DND-41 (cell line): ENCODE results near the gene ST6GALNAC5.

ENCODE experiments used
- ATAC-seq: fragments of 200-7000 bp; cut with Tn5 transposase; 3 replicates; pipeline ENCODE4 v1.9.1; 2021; ENCODE audit warnings: low read depth; ENCODE audit not compliant: insufficient read depth
- DNase-seq: peaks from one replicate; pipeline ENCODE4 v3.0.0-alpha.2; 2020
- H2AFZ ChIP-seq: 2 replicates; pipeline ENCODE4 v1.6.0; 2012; ENCODE audit warnings: low read depth, low read length
- H3K27ac ChIP-seq: 2 replicates; pipeline ENCODE4 v1.5.1; 2012; ENCODE audit warnings: low read length, inconsistent platforms
- H3K27me3 ChIP-seq: fragments of 200-600 bp; sonication (generic); 2 replicates; pipeline ENCODE4 v1.6.0; 2012; ENCODE audit warnings: low read length, mild to moderate bottlenecking, inconsistent platforms; ENCODE audit not compliant: insufficient read depth, poor library complexity
- H3K36me3 ChIP-seq: 2 replicates; pipeline ENCODE4 v1.5.1; 2012; ENCODE audit warnings: low read length, inconsistent platforms; ENCODE audit not compliant: insufficient read depth
- H3K4me1 ChIP-seq: 2 replicates; pipeline ENCODE4 v1.5.1; 2012; ENCODE audit warnings: mild to moderate bottlenecking, low read length; ENCODE audit not compliant: insufficient read depth
- H3K4me2 ChIP-seq: 2 replicates; pipeline ENCODE4 v1.6.0; 2012; ENCODE audit warnings: mild to moderate bottlenecking, moderate library complexity, low read length, inconsistent platforms; ENCODE audit not compliant: insufficient read depth
- H3K4me3 ChIP-seq, 2 experiments: fragments of 200-600 bp in 1 of 2; shearing (Covaris generic) in 1 of 2; 2 replicates each; pipeline ENCODE4 v1.5.1; 2012 to 2016; ENCODE audit warnings: inconsistent platforms in 2 of 2, low read length in 2 of 2, mild to moderate bottlenecking in 2 of 2, low read depth in 1 of 2, moderate library complexity in 1 of 2
- H3K79me2 ChIP-seq: 2 replicates; pipeline ENCODE4 v1.6.0; 2012; ENCODE audit warnings: low read length, inconsistent platforms; ENCODE audit not compliant: insufficient read depth
- H3K9ac ChIP-seq: 2 replicates; pipeline ENCODE4 v1.6.0; 2012; ENCODE audit warnings: low read depth, mild to moderate bottlenecking, inconsistent platforms, low read length, moderate library complexity
- H3K9me3 ChIP-seq: 2 replicates; pipeline ENCODE4 v1.5.1; 2012; ENCODE audit warnings: low read length, moderate library complexity, mild to moderate bottlenecking, inconsistent platforms; ENCODE audit not compliant: insufficient read depth, severe bottlenecking
- H4K20me1 ChIP-seq: 2 replicates; pipeline ENCODE4 v1.6.0; 2012; ENCODE audit warnings: low read length; ENCODE audit not compliant: insufficient read depth
- CTCF ChIP-seq: IDR thresholded peaks from 2 replicates; pipeline ENCODE4 v1.5.1; 2012; ENCODE audit warnings: borderline replicate concordance, low read length, moderate library complexity, mild to moderate bottlenecking; ENCODE audit not compliant: poor library complexity, severe bottlenecking; ENCODE audit errors: extremely low read depth
- EZH2 ChIP-seq: IDR thresholded peaks from 3 replicates; pipeline ENCODE4 v1.6.1; 2012; ENCODE audit warnings: borderline replicate concordance, low read depth, mild to moderate bottlenecking, moderate library complexity, low read length, inconsistent platforms; ENCODE audit not compliant: severe bottlenecking

ST6GALNAC5 gene

GRCh38 chr1:77068013-77068412 lies 200.7 kb downstream of the ST6GALNAC5 start:
- TF ChIP-seq CTCF (no peak), EZH2 (no peak)
- Histone ChIP-seq H3K9ac (no peak overlapping the region), H3K9me3 (no peaks in the 10 kb centered on the region), H3K36me3 (no peaks in the 10 kb centered on the region), H3K4me1 (no peaks in the 10 kb centered on the region), H2AFZ (no peak overlapping the region), H3K4me3 (no peak overlapping the region), H3K27me3 (peaks cover 3% of the 10 kb centered on the region), H4K20me1 (no peaks in the 10 kb centered on the region), H3K27ac (no peak overlapping the region), H3K4me2 (no peak overlapping the region), H3K79me2 (no peaks in the 10 kb centered on the region)
- ATAC-seq (no peak), DNase-seq (no peak)

DNA sequence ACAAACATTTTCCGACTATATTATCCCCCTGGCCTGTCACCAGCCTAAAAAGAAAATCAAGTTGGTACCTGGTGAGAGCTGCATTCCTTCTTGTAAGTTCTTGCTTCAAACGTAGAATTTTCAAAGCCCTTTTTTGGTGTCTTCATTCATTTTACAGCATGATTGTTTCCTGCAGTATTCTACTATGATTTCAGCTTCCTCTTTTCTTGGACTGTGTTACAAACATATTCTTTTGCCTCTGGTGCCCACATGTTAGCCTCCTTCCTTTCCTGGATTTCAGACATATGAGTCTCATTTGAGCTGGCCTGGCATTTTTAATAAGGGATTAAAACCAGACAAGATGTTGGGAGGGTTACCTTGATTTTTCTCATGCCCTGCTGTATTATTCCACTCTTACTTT lies 209.5 kb downstream of the ST6GALNAC5 start:
- no peak for TF ChIP-seq EZH2
- no peak for TF ChIP-seq CTCF
- no peak overlapping the region for H3K27ac ChIP-seq

DNA sequence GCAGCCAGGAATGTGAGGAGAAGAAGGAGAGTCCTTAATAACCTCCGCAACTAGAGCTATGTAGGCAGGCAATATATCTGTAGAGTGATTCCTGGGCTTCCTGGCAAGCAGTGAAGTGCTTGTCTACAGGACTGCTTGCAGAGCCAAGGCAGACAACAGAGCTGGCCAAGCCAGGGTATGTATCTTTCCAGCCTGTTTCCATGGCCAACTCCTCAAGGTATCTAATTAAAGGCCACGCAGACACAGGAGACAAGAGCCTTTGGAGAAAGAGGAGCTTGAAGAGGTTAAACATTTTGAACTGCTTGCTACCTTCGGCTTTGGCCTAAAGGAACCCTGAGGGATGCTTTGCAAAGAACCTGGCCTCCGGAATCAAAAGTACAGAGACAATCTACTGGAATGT lies 214.6 kb downstream of the ST6GALNAC5 start:
- no peaks in the 10 kb centered on the region for H3K9me3 ChIP-seq
- no peak overlapping the region for H3K4me2 ChIP-seq
- no peaks in the 10 kb centered on the region for H4K20me1 ChIP-seq
- no peak for DNase-seq
- TF ChIP-seq EZH2: no peak
- TF ChIP-seq CTCF: no peak
- no peaks in the 10 kb centered on the region for H3K36me3 ChIP-seq
- no peaks in the 10 kb centered on the region for H3K4me1 ChIP-seq
- no peak overlapping the region for H2AFZ ChIP-seq
- no peak overlapping the region for H3K27ac ChIP-seq
- no peaks in the 10 kb centered on the region for H3K27me3 ChIP-seq
- no peak overlapping the region for H3K9ac ChIP-seq
- no peaks in the 10 kb centered on the region for H3K79me2 ChIP-seq
- no peak overlapping the region for H3K4me3 ChIP-seq
- ATAC-seq: no peak

More for the DNA sequence above, 209.5 kb downstream of the ST6GALNAC5 start:
- Histone ChIP-seq H4K20me1 (no peaks in the 10 kb centered on the region), H3K4me1 (no peaks in the 10 kb centered on the region), H3K36me3 (no peaks in the 10 kb centered on the region), H3K4me2 (no peak overlapping the region), H3K79me2 (no peaks in the 10 kb centered on the region), H3K9me3 (no peaks in the 10 kb centered on the region), H3K9ac (no peak overlapping the region), H3K27me3 (no peaks in the 10 kb centered on the region), H3K4me3 (no peak overlapping the region), H2AFZ (no peak overlapping the region)
- no peak for ATAC-seq
- no peak for DNase-seq

DNA sequence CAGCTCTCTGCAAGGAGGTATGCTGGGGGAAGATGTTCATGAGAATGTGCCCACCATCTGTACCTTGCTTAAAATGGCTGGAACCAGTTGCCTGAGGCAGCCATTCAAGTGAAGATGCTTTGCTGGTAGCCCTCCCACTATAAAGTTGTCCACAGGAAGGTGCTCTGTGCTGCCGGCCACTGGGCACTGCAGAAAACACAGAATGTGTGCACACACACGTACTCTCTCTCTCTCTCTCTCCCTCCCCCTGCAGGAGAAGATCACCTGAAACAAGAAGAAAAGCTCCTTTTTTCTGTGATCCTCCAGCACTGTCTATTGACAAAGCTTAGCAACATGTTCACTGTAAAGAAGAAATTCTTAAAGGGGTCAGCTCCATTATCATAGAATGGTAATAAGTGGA lies 217.2 kb downstream of the ST6GALNAC5 start:
- ATAC-seq: no peak
- H3K79me2 ChIP-seq: no peaks in the 10 kb centered on the region
- H3K9me3 ChIP-seq: no peaks in the 10 kb centered on the region
- no peak overlapping the region for H3K9ac ChIP-seq
- H3K27ac ChIP-seq: no peak overlapping the region
- no peaks in the 10 kb centered on the region for H4K20me1 ChIP-seq
- no peaks in the 10 kb centered on the region for H3K27me3 ChIP-seq
- TF ChIP-seq EZH2 (no peak), CTCF (no peak)
- H3K36me3 ChIP-seq: no peaks in the 10 kb centered on the region
- H2AFZ ChIP-seq: no peak overlapping the region
- DNase-seq: no peak
- H3K4me1 ChIP-seq: no peaks in the 10 kb centered on the region
- no peak overlapping the region for H3K4me2 ChIP-seq
- no peak overlapping the region for H3K4me3 ChIP-seq
